ENCODE measurements around the gene SPTB.

DNA sequence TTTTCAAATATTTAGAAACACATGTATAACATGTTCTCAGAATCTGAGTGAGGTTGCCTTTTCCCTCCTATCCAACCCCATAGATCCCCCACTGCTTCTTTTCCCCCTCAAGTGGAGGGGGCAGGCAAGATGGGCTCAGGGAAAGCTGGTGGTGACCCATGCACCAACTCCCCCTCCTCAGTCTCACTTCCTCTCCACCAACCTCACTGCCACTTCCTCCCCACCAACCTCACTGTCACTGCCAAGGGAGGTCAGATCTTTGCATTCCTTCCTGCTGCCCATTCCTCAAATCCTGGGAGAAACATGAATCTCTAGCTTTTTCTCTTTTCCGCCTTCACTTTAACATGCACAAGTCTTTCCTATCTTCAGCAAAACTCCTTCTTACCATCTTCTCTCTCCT lies 48.7 kb downstream of the SPTB start:
- TF ChIP-seq, protein P1, sequence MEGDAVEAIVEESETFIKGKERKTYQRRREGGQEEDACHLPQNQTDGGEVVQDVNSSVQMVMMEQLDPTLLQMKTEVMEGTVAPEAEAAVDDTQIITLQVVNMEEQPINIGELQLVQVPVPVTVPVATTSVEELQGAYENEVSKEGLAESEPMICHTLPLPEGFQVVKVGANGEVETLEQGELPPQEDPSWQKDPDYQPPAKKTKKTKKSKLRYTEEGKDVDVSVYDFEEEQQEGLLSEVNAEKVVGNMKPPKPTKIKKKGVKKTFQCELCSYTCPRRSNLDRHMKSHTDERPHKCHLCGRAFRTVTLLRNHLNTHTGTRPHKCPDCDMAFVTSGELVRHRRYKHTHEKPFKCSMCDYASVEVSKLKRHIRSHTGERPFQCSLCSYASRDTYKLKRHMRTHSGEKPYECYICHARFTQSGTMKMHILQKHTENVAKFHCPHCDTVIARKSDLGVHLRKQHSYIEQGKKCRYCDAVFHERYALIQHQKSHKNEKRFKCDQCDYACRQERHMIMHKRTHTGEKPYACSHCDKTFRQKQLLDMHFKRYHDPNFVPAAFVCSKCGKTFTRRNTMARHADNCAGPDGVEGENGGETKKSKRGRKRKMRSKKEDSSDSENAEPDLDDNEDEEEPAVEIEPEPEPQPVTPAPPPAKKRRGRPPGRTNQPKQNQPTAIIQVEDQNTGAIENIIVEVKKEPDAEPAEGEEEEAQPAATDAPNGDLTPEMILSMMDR (IDR thresholded peaks at IDR 0.05; ENCODE audit: low read length): no peak
- TF ChIP-seq EZH2 (optimal IDR thresholded peaks at IDR 0.05; ENCODE audit: low read depth, low read length): no peak
